HG02885 (cell line): ENCODE data around the gene SCYL1.

ENCODE experiments used
- ATAC-seq: cut with Tn5 transposase; IDR thresholded peaks from one replicate; pipeline ENCODE4 v1.9.1; 2021; ENCODE audit warnings: mild to moderate bottlenecking; ENCODE audit not compliant: unreplicated experiment, poor library complexity

SCYL1 gene

DNA sequence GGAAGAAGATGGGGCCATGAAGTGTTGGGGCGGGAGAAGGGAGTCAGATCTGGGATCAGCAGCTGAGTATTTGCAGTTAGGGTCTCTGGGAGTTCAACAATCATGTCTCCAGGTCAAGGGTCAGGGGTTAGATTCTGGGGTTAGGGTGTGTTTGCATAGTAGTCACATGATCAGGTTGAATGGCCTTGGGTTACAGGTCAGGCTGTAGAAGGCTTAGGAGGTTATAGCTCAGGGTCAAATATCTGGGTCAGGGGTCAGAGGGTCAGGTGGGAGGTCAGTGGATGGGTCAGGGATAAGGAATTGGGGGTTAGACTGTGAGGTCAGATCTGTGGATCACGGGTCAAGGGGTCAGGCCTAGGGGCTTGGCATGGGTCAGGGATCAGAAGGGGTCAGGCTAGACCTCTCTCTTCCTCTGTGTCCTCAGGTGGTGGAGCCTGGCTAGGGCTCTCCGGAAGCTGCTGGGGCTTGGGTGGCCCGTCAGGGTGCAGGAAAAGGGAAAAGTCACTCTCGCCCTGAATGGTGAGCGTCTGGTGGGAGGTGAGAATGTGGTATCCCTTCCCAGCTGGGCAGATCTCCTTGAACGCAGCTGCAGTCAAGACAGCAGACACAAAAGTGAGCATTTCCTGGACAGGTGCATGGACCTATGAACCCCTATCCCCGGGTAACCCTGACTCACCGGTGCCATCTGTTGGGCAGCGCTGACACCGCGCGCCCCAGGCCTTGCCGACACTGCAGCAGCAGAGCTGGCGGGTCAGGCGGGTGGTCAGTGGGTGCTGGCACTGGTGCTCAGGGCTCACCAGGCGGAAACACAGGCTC is 26.9 kb downstream of the SCYL1 start:
- peak; percentile 57 for ATAC-seq

GRCh38 chr11:65552388-65552951 is 27.6 kb downstream of the SCYL1 start:
- ATAC-seq = no peak

- no peak for ATAC-seq
Measured at GRCh38 chr11:65553301-65554001, 28.6 kb downstream of the SCYL1 start.

DNA sequence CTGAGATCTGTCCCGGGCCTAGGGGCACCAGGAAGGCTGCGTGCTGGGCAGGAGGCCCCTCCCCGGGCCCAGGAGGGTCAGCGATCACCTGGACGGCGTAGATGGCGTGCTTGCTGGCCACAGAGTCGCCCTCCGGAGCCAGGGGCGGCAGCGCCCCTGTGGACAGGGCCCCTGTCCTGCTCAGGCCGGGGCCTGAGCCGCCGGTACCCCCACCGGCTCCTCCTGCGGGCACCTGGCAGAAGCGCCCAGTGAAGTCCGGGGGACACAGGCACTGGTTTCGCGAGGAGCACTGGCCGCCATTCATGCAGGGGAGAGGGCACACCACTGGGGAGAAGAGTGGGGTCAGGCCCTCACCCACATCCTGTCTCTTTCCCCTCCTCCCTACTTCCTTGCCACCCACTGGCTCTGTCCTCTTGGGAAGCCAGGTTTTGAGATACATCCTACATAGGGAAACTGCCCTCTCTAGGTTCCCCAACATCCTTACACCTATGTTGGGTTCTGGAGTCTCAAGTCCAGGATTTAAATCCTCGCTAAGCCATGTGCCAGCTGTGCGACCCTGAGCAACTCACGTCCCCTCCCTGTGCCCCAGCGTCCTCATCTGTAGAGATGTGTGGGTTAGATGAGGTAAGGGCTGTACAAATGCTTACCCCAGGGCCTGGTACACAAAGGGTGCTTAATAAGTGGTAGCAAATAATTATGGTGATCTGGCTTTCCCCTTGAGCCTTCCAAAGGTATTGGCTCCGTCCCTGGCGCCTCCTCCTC is 29.4 kb downstream of the SCYL1 start:
- ATAC-seq = no peak

GRCh38 chr11:65554842-65555430 is 30.1 kb downstream of the SCYL1 start:
- no peak for ATAC-seq

GRCh38 chr11:65555693-65556231 is 30.9 kb downstream of the SCYL1 start:
- no peak for ATAC-seq

DNA sequence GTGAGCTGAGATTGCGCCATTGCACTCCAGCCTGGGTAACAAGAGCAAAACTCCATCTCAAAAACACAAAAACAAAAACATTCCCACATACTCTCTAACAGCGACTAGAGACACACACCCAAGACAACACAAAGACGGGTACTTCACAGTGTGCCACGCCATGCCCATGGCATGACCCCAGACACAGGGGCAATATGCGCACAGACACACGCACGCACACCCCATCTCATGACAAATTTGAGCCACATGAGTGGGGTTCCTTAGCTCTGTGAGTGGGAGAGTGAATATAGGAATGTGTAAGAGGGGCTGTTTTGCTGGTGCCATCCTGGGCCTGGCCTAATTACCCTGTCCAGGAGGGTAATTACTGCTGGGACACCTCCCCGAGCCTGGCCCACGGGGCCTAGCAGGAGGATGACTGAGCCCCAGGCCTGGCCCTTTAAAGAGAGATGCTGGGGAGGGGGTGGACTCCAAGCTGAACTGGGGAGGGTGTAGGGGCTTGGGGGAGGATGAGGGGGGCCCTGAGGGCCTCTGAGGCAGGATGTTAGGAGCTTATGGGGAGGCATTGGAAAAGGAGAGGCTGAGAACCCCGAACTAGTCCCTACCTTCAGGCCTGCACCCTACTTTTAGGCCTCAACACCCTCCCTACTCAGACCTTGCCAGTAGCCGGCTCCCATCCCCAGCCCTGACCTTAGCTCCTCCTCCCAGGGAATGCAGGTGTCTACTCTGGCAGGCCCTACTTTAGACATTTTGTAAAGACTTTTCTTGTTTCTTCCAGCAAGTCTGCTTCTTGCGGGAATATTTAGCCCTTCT is 31.8 kb downstream of the SCYL1 start:
- ATAC-seq = no peak

DNA sequence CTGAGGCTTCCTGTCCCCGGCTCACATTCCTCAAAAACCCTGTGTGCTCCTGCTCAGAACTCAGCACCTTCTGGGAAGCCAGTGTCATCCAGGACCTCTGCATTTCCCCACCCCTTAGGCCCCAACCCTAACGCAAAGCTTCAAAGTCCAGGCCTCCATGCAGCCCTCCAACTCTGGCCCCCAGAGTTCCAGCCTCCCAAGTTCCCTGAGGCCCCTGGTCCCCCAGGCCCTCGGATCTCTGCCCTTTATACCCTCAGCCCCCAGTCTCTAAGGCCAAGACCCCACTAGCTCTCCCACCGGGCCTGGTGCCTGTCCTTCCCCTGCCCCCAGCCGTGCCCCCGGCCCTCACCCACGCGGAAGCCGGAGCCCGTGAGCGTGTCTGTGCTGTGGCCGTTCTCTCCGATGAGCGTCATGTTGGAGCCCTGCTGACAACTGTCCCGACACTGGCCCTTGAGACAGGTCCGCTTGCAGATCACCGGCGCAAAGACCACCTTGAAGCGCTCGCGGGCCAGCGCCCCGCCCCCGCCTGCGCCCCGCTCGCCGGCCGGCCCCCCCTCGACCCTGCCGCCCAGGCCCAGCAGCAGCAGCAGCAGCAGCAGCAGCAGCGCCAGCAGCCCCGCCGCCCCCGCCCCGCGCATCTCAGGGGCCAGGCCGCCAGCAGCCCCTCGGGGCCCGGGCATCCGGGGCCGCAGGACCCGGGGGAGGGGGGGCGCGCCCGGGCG is 32.6 kb downstream of the SCYL1 start:
- ATAC-seq = no peak

DNA sequence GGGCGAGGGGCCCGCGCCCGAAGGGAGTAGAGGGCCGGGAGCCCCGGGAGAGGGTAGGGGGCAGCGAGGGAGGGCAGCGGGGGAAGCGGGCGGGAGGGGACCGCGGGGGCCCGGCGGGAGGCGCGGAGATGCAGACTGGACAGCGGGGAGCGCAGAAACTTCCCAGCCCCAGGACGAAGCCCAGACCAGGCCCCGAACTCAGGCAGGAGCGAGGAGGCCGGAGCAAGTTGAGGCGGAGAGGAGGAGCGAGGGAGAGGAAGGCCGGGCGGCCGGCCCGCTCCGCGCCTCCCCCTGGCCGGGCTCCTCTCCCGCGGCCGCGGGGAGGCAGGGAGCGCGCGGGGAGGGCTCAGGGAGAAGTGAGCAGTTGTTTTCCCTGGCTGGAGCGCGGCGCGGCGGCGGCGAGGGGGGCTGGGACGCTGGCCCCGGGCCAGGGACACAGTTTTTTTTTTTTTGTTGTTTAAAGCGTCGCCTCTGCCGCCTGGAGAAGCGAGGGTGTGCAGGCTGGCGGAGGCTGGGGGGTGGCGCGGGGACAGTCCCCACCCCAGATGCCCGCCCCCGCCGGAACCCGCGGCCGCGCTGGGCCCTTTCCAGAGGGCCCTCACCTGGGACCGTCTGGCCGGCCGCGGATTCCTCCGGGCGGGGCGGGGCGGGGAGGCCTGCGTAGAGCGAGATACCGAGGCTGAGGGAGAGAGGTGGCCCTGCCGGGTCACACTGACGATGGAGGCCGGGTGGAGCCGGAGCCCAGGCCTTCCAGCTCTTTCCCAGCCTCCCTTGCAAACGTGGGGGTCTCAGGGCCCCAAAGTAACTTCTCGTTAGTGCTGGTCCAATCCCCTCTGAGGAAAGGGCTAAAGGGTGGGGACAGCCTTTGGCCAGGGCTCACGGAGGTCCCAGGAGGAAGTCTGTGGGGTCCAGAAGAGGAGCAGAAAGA is 33.4 kb downstream of the SCYL1 start, which contains the start of gene LTBP3:
LTBP3 (minus strand) TSS at position 358 of the 928 bp plus-strand sequence. CDS start 400 bp downstream, outside the sequence.
- no peak for ATAC-seq

- no peak for ATAC-seq
Measured at GRCh38 chr11:65558930-65559509, 34.1 kb downstream of the SCYL1 start.

DNA sequence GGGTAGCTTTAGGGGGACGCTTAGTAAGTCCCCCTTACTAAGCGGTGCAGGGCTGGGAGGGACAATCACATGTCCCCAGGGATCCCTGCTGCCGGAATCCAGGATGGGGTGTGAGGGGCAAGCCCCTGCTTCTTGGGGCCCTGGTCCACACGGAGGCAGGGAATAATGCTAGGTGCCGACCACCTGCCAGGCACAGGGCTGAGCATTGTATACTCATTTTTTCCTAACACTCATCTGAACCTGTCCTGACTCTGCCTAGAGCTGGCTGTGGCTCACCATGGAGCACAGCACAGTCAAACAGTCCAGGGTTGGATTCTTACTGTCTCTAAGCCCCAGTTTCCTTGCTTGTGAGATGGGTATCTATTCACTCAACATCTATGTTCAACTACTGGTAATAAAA is 34.7 kb downstream of the SCYL1 start:
- ATAC-seq = no peak

- ATAC-seq = no peak
Measured at GRCh38 chr11:65559951-65560537, 35.2 kb downstream of the SCYL1 start.

- no peak for ATAC-seq
Measured at GRCh38 chr11:65560555-65561418, 35.9 kb downstream of the SCYL1 start.

- no peak for ATAC-seq
Measured at GRCh38 chr11:65562020-65562419, 37.1 kb downstream of the SCYL1 start.

DNA sequence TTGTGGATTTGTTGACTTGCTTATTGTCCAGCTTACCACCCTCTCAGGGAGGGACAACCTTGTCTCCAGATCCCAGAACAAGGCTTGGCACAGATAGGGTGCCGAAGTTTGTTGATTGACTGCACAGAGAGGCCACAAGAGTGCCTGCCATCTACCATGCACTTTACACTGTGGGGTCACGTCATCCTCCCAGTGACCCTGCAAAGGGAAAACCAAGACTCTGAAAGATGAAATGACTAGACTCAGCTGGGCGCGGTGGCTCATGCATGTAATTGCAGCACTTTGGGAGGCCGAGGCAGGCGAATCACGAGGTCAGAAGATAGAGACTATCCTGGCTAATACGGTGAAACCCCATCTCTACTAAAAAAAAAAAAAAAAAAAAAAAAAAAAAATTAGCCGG is 37.9 kb downstream of the SCYL1 start:
- ATAC-seq = no peak

- ATAC-seq = no peak
Measured at GRCh38 chr11:65563601-65564000, 38.7 kb downstream of the SCYL1 start.
